Aorta (tissue), 5 donors: ENCODE measurements around the gene KRTAP10-5. TPM values are rescaled to one million over a fixed set of nuclear protein-coding genes. Genes with fewer than 3 reads are reported as not detected.
"Not testable (repeated sequence)": the region's sequence is repeated elsewhere in the genome, so short reads cannot be mapped to it uniquely, and the experiment has no call there.

Experiments used
- ATAC-seq: fragments of 200-7000 bp; cut with Tn5 transposase; one replicate; pipeline ENCODE4 v1.9.1; 2022; ENCODE audit warnings: moderate library complexity; ENCODE audit not compliant: low FRiP score
- DNase-seq, 2 donors: peaks; one replicate each; pipeline ENCODE4 v3.0.0-alpha.2; 2020
- H3K27ac ChIP-seq, 2 donors: one replicate each; pipeline ENCODE4 v1.5.1; 2013; ENCODE audit warnings: low read length in 2 of 2, mild to moderate bottlenecking in 2 of 2, moderate library complexity in 2 of 2, control low read depth in 1 of 2, inconsistent platforms in 1 of 2, low read depth in 1 of 2
- H3K27me3 ChIP-seq, 2 donors: one replicate each; pipeline ENCODE4 v1.6.1; 2013; ENCODE audit warnings: control low read depth in 1 of 2, low read length in 1 of 2, mild to moderate bottlenecking in 1 of 2, moderate library complexity in 1 of 2; ENCODE audit not compliant: insufficient read depth in 2 of 2, control insufficient read depth in 1 of 2
- H3K36me3 ChIP-seq, 2 donors: one replicate each; pipeline ENCODE4 v1.6.1; 2013; ENCODE audit warnings: control low read depth in 1 of 2, low read length in 1 of 2, mild to moderate bottlenecking in 1 of 2; ENCODE audit not compliant: insufficient read depth in 2 of 2, control insufficient read depth in 1 of 2
- H3K4me1 ChIP-seq, 2 donors: one replicate each; pipeline ENCODE4 v1.6.1; 2013; ENCODE audit warnings: low read length in 2 of 2, control low read depth in 1 of 2, mild to moderate bottlenecking in 1 of 2, moderate library complexity in 1 of 2; ENCODE audit not compliant: insufficient read depth in 2 of 2, control insufficient read depth in 1 of 2
- H3K4me3 ChIP-seq, 2 donors: one replicate each; pipeline ENCODE4 v1.5.1; 2013; ENCODE audit warnings: low read length in 2 of 2, control low read depth in 1 of 2, mild to moderate bottlenecking in 1 of 2
- H3K9me3 ChIP-seq: one replicate; pipeline ENCODE4 v1.6.1; 2013; ENCODE audit warnings: mild to moderate bottlenecking, low read length; ENCODE audit not compliant: control insufficient read depth
- WGBS, 2 donors: extraction: QIAGEN DNeasy Blood & Tissue Kit; methylation state at CpG; one replicate each; pipeline ENCODE4 v1.1.7; 2013; 5-methylcytosine and 5-hydroxymethylcytosine counted together
- intact Hi-C, 2 donors: fragments of 100-400 bp; cut with DNase I; formaldehyde crosslinking; loops; one replicate each; pipeline versions ENCODE4 v1.14.2 to v1.15.0; 2022
- long read RNA-seq, 2 donors: library from polyadenylated mRNA; unstranded; transcript quantifications; one replicate each; pipeline ENCODE4 v2.0.0, GENCODE V29; 2020 to 2021
- polyA plus RNA-seq, 2 donors: library from polyadenylated mRNA; stranded (reverse); fragments of 200-250 nt; gene quantifications; one replicate each; pipeline ENCODE4 v1.2.3, GENCODE V29; 2013
- total RNA-seq, 2 donors: library from RNA; stranded (reverse); fragmentation: NEBNext Ultra II Directional; extraction: Animal tissue kit (Norgen Biotek cat#: 25700); gene quantifications; one replicate each; pipeline ENCODE4 v1.2.1, GENCODE V29; 2021
- donor health status: healthy with polysubstance abuse.
- donor health status: Bipolar disorder and iron deficiency.
- donor health status: DM: no; HTN: no; CAD: no.
- donor health status: DM: no; HTN: no; CAD: no.
- donor health status: DM: yes; HTN: yes; CAD: no.

KRTAP10-5 gene, protein sequence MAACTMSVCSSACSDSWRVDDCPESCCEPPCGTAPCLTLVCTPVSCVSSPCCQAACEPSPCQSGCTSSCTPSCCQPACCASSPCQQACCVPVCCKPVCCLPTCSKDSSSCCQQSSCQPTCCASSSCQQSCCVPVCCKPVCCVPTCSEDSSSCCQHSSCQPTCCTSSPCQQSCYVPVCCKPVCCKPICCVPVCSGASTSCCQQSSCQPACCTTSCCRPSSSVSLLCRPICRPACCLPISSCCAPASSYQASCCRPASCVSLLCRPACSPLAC
- total RNA-seq (not detected), polyA plus RNA-seq (not detected)
- long read RNA-seq, donor 1: 0 reads
- long read RNA-seq, donor 2: 0 reads

DNA sequence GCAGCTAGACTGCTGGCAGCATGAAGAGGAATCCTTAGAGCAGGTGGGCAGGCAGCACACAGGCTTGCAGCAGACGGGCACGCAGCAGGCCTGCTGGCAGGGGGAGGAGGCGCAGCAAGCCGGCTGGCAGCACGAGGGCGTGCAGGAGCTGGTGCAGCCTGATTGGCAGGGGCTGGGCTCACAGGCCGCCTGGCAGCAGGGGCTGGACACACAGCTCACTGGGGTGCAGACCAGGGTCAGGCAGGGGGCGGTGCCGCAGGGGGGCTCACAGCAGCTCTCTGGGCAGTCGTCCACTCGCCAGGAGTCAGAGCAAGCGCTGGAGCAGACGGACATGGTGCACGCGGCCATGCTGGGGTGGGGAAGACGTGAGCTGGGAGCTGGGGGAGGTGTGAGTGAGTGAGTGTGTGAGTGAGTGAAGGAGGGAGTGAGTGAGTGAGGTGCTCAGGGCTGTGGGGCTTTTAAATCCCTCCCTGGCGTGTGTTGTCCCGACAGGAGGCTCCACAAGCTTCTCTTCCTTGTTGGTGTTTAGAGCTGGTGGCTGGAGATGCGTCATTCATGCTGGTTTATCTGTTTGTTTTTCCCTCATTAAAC, at the start of gene KRTAP10-5:
KRTAP10-5 (minus strand) TSS at position 374 of the 591 bp plus-strand sequence; CDS start at position 348, 26 bp downstream.
- H3K27me3 ChIP-seq, H3K4me1 ChIP-seq, H3K36me3 ChIP-seq, intact Hi-C loops, H3K27ac ChIP-seq, H3K9me3 ChIP-seq, H3K4me3 ChIP-seq, ATAC-seq: not testable (repeated sequence)
- 31 to 45% methylated on average over 17 to 19 of the region's 19 CpGs for whole genome bisulfite sequencing, 2 donors
- peak in 1 of 2 donors; percentile 50 for DNase-seq

DNA sequence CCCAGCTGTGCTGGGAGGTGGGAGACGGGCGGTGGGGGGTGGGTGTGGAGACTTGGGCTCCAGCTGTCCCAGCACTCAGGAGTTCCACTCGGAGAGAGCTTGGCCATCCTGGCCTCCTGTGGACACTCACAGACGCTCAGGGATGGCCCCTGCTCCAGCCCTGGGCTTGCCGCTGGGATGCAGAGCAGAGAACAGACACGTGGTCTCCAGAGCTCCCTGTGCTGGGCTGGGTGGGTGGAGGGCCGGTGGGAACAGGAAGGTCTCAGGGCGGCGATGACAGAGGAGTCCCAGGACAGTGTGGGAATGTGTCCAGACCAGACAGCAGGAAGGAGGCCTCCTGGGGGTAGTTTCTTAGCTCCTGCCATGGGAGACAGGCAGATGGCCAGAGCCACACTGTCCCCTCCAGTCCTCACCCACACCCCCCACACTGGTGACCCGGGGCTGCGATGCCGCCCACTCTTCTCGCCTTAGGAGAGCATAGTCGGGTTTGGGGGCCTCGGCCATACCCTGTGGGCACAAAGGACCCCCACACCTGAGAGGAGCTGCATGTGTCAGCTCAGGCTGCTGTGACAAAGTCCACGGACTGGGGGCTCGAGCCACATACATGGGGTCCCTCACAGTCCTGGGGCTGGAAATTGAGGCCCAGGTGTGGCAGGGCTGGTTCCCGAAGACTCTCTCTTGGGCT, 48.4 kb upstream of the KRTAP10-5 start:
- intact Hi-C loops: no loop called here
- ATAC-seq (no peak), DNase-seq (no peak)
- 66 to 79% methylated on average over 16 to 18 of the region's 18 CpGs for WGBS, 2 donors
- Histone ChIP-seq H3K9me3 (no peaks in the 10 kb centered on the region), H3K36me3 (no peaks in the 10 kb centered on the region), H3K4me3 (no peak overlapping the region), H3K4me1 (no peaks in the 10 kb centered on the region), H3K27me3 (no peaks in the 10 kb centered on the region), H3K27ac (no peak overlapping the region)

DNA sequence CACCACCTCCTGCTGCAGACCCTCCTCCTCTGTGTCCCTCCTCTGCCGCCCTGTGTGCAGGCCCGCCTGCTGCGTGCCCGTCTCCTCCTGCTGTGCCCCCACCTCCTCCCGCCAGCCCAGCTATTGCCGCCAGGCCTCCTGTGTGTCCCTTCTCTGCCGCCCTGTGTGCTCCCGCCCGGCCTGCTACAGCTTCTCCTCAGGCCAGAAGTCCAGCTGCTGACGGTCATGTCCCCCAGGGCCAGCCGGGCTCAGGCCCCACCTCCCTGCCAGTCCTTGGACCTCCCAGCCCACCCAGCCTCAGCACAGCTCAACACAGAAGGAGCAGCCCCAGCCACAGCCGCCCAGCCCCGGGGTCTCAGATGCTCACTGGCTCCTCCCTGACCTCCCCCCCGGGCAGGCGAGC, 47.4 kb upstream of the KRTAP10-5 start:
- ATAC-seq, H3K36me3 ChIP-seq, DNase-seq, H3K9me3 ChIP-seq, H3K27me3 ChIP-seq, H3K4me1 ChIP-seq, intact Hi-C loops, H3K4me3 ChIP-seq, H3K27ac ChIP-seq: not testable (repeated sequence)
- 39 to 49% methylated on average over 11 to 15 of the region's 15 CpGs for WGBS, 2 donors

DNA sequence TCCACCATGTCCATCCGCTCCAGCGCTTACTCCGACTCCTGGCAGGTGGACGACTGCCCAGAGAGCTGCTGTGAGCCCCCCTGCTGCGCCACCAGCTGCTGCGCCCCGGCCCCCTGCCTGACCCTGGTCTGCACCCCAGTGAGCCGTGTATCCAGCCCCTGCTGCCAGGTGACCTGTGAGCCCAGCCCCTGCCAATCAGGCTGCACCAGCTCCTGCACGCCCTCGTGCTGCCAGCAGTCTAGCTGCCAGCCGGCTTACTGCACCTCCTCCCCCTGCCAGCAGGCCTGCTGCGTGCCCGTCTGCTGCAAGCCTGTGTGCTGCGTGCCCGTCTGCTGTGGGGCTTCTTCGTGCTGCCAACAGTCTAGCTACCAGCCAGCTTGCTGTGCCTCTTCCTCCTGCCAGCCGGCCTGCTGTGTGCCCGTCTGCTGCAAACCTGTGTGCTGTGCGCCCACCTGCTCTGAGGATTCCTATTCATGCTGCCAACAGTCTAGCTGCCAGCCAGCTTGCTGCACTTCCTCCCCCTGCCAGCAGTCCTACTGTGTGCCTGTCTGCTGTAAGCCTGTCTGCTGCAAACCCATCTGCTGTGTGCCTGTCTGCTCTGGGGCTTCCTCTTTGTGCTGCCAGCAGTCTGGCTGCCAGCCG, 46.9 kb upstream of the KRTAP10-5 start:
- ATAC-seq, intact Hi-C loops, H3K4me1 ChIP-seq, H3K4me3 ChIP-seq, H3K27ac ChIP-seq, H3K9me3 ChIP-seq, H3K36me3 ChIP-seq, DNase-seq, H3K27me3 ChIP-seq: not testable (repeated sequence)
- WGBS, 2 donors: 67 to 83% methylated on average over 12 to 20 of the region's 20 CpGs

DNA sequence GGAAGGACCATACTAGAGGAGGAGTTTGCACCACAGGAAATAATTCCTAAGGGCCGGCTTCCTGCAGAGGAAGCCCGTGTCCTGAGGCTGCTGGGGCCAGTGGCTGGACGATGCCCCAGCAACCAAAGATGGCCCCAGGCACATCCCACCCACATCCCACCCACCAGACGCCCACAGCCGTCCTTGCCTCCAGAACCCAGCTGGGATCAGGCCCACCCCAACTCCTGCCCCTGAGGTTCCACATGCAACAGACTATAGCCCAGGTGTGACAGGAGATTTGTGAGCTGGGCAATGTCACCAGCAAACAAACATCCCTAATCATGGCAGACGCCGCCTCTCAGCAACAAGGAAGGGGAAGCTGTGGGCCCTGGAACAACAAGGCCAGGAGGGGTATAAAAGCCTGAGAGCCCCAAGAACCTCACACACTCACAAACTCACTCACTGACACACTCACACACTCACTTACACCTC, 46.3 kb upstream of the KRTAP10-5 start, which contains the start of gene KRTAP10-9:
KRTAP10-9 (plus strand) TSS at position 421 of the 471 bp plus-strand sequence. CDS start 79 bp downstream, outside the sequence.
- H3K9me3 ChIP-seq: peaks cover 3% of the 10 kb centered on the region
- ATAC-seq: no peak
- no peaks in the 10 kb centered on the region for H3K36me3 ChIP-seq
- no peak within 1 kb of the TSS for H3K4me3 ChIP-seq
- intact Hi-C loops: no loop called here
- no peaks in the 10 kb centered on the region for H3K4me1 ChIP-seq
- 69 to 79% methylated on average over 7 of the region's 7 CpGs for WGBS, 2 donors
- no peak for DNase-seq
- no peaks in the 10 kb centered on the region for H3K27me3 ChIP-seq
- no peak within 1 kb of the TSS for H3K27ac ChIP-seq

DNA sequence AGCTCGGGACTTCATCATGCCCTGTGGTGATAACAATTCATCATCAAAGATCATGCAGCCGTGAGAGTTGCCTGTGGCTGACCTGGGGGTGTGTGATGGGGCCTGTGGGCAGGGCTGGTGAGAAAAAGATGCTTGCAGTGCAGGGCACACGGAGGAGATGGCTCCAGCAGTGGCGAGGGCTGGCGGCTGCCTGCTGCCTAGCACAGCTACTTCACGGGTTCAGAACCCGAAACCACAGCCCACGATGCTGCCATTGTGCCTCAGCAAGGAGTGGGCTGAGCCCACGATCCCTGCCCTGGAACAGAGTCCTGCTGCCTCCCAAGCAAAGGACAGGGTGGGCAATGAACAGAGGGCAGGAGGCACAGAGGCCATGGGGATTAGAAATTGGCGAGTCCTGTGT, 45.9 kb upstream of the KRTAP10-5 start:
- 79 to 85% methylated on average over 10 of the region's 10 CpGs for WGBS, 2 donors
- Histone ChIP-seq H3K9me3 (peaks cover 3% of the 10 kb centered on the region), H3K36me3 (no peaks in the 10 kb centered on the region), H3K4me1 (no peaks in the 10 kb centered on the region), H3K27ac (no peak overlapping the region), H3K4me3 (no peak overlapping the region), H3K27me3 (no peaks in the 10 kb centered on the region)
- DNase-seq (no peak), ATAC-seq (no peak)
- intact Hi-C loops: no loop called here

DNA sequence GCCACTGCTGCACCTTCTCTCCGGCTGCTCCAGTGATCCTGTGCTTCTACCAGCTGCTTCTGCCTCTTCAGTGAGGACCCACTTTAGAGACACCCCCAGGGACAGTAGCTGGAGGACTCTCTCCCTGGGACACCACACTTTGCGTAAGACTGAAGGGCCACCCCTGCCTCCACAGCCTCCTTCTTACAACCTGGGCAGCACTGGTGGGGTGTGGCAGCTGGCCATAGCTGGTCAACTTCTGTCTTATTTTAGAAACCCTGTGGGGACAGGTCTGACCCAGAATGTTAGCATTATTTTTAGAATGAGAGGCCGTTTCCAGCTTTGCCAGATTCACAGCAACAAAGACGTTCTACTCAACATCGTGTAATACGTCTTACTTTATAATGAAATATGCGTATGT, 45.4 kb upstream of the KRTAP10-5 start:
- H3K4me1 ChIP-seq: no peaks in the 10 kb centered on the region
- WGBS, 2 donors: 58 to 65% methylated on average over 7 of the region's 7 CpGs
- no peaks in the 10 kb centered on the region for H3K27me3 ChIP-seq
- H3K36me3 ChIP-seq: no peaks in the 10 kb centered on the region
- H3K4me3 ChIP-seq: no peak overlapping the region
- peaks cover 3% of the 10 kb centered on the region for H3K9me3 ChIP-seq
- intact Hi-C loops: no loop called here
- ATAC-seq: no peak
- no peak overlapping the region for H3K27ac ChIP-seq
- no peak for DNase-seq

DNA sequence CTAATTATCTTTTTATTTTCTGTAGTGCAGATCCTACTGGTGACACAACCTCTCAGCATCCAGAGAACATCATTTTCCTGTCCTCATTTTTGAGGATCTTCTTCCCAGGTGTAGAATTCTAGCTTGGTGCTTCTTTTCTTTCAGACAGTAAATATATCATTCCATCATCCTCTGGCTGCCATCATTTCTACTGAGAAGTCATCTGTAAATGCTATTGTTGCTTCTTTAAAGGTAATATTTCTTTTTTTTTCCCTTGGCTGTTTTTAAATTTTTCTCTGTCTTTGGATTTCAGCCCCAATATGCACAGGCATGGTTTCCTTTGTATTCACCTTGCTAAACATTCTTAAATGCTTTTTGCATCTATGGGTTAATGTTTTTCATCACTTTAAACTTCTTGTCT, 43.2 kb upstream of the KRTAP10-5 start:
- no peaks in the 10 kb centered on the region for H3K36me3 ChIP-seq
- H3K4me3 ChIP-seq: no peak overlapping the region
- H3K4me1 ChIP-seq: no peaks in the 10 kb centered on the region
- no peak for ATAC-seq
- no peak for DNase-seq
- intact Hi-C loops: no loop called here
- H3K27me3 ChIP-seq: no peaks in the 10 kb centered on the region
- peaks cover 3% of the 10 kb centered on the region for H3K9me3 ChIP-seq
- H3K27ac ChIP-seq: no peak overlapping the region
